ENCODE data around the gene FHL2.

DNA sequence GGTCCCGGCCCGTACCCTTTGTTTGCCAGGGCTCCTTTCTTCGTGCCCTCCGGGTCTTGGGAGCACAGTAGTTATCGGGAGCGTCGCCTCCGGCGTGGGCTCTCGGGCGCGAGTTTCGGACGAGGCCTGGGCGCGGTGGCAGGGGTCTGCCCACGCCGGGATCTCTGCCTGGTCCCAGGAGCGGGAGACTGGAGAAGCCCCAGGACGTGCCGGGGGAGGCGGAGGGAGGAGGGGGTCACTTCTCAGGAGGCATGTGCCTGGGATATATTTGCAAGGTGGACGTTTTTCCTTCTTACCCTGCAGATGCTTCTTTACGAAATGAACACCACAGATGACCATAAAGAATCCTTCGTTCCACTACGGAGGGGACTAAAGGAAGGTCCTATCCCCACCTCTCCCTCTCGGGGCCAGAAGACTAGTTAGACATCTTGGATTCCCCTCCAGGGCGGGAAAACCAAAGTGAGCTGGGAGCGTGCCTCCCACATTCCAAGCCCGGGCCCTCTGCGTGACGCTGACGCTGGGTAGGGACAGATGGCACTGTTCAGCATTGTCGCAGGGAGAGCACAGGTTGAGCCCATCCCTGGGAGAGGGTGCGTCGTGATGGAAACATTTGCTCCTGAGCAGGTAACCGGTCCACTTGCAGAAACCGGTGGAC lies 483 bp upstream of the FHL2 start:
- TF ChIP-seq POLR2AphosphoS5 (IDR thresholded peaks at IDR 0.05; ENCODE audit: insufficient read depth, low read depth, low read length) (no peak), EZH2 (IDR thresholded peaks at IDR 0.05; ENCODE audit: borderline replicate concordance, low read depth, low read length, severe bottlenecking) (no peak), POLR2A (IDR thresholded peaks at IDR 0.05; ENCODE audit: low read depth, low read length) (no peak)
- TF ChIP-seq, protein P1, sequence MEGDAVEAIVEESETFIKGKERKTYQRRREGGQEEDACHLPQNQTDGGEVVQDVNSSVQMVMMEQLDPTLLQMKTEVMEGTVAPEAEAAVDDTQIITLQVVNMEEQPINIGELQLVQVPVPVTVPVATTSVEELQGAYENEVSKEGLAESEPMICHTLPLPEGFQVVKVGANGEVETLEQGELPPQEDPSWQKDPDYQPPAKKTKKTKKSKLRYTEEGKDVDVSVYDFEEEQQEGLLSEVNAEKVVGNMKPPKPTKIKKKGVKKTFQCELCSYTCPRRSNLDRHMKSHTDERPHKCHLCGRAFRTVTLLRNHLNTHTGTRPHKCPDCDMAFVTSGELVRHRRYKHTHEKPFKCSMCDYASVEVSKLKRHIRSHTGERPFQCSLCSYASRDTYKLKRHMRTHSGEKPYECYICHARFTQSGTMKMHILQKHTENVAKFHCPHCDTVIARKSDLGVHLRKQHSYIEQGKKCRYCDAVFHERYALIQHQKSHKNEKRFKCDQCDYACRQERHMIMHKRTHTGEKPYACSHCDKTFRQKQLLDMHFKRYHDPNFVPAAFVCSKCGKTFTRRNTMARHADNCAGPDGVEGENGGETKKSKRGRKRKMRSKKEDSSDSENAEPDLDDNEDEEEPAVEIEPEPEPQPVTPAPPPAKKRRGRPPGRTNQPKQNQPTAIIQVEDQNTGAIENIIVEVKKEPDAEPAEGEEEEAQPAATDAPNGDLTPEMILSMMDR (IDR thresholded peaks at IDR 0.05; ENCODE audit: extremely low read depth in 1 of 2, insufficient read depth in 1 of 2, low read depth in 1 of 2, low read length in 2 of 2) = no peak
- TF ChIP-seq, protein P2, sequence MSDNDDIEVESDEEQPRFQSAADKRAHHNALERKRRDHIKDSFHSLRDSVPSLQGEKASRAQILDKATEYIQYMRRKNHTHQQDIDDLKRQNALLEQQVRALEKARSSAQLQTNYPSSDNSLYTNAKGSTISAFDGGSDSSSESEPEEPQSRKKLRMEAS (IDR thresholded peaks at IDR 0.05; ENCODE audit: insufficient read depth, insufficient read length) = no peak

Measured in endothelial cell of umbilical vein (primary cell).